ENCODE data around the gene GANC. TPM values are rescaled to one million over a fixed set of nuclear protein-coding genes. Genes with fewer than 3 reads are reported as not detected.

Gene GANC
- polyA plus RNA-seq, 3 donors, result 14.5 to 24.4 (median 21.1) TPM

- TF ChIP-seq CTCF (IDR thresholded peaks at IDR 0.05), result no peak
- H3K27me3 Mint-ChIP-seq (ENCODE audit: low read depth in 3 of 3), result peaks cover 0 to 2% (median 0%) of the 10 kb centered on the region in 3 donors
- H3K4me3 ChIP-seq (replicated peaks in 1 of 3; ENCODE audit: low read depth in 2 of 3, low read length in 3 of 3), result no peak overlapping the region
- no peaks in the 10 kb centered on the region for H3K27me3 ChIP-seq (ENCODE audit: control insufficient read depth in 2 of 2, insufficient read depth in 2 of 2, low read length in 2 of 2)
- no peak overlapping the region for H3K4me3 Mint-ChIP-seq
- H3K4me2 ChIP-seq (replicated peaks; ENCODE audit: extremely low read depth, low read length, poor library complexity, severe bottlenecking), result no peak overlapping the region
- DNase-seq, result no peak
- no peaks in the 10 kb centered on the region for H3K79me2 ChIP-seq (ENCODE audit: insufficient read depth, low read length)
- no peak overlapping the region for H3K9ac ChIP-seq (ENCODE audit: insufficient read depth, low read length, poor library complexity, severe bottlenecking)
- peaks cover 15% of the 10 kb centered on the region for H3K4me1 Mint-ChIP-seq
- WGBS (ENCODE audit: insufficient coverage), result no CpG with 5 or more reads among the region's 1 CpG
- H3K9me3 ChIP-seq (replicated peaks in 1 of 2; ENCODE audit: control insufficient read depth in 1 of 2, insufficient read depth in 1 of 2, low read length in 2 of 2), result peaks cover 0 to 5% of the 10 kb centered on the region in 2 donors
- H2AFZ ChIP-seq (ENCODE audit: insufficient read depth, low read depth, low read length, poor library complexity, severe bottlenecking), result no peak overlapping the region
- H3K27ac ChIP-seq (ENCODE audit: low read depth in 1 of 2, low read length in 2 of 2), result no peak overlapping the region
- H3K4me1 ChIP-seq (ENCODE audit: control insufficient read depth in 1 of 2, insufficient read depth in 2 of 2, low read length in 2 of 2), result peaks cover 12 to 15% of the 10 kb centered on the region in 2 donors
- H4K20me1 ChIP-seq (ENCODE audit: insufficient read depth, low read length), result no peaks in the 10 kb centered on the region
- H3K36me3 ChIP-seq (replicated peaks in 1 of 2; ENCODE audit: control insufficient read depth in 1 of 2, insufficient read depth in 2 of 2, low read length in 2 of 2), result peaks cover 0 to 7% of the 10 kb centered on the region in 2 donors
- peak overlapping the region in 1 of 7 donors; percentile 70 for H3K27ac Mint-ChIP-seq
- peaks cover 5 to 13% of the 10 kb centered on the region in 2 donors for H3K36me3 Mint-ChIP-seq
- intact Hi-C loops (cut with micrococcal nuclease), result no loop called here
- peaks cover 3 to 8% (median 7%) of the 10 kb centered on the region in 7 donors for H3K9me3 Mint-ChIP-seq
These were observed 101.8 kb downstream of the GANC start for GRCh38 chr15:42374810-42375209.

GRCh38 chr15:42375252-42375651 lies 102.3 kb downstream of the GANC start:
- H3K36me3 ChIP-seq (replicated peaks in 1 of 2; ENCODE audit: control insufficient read depth in 1 of 2, insufficient read depth in 2 of 2, low read length in 2 of 2), result peaks cover 0 to 7% of the 10 kb centered on the region in 2 donors
- H3K4me1 Mint-ChIP-seq, result peaks cover 11% of the 10 kb centered on the region
- intact Hi-C loops (cut with micrococcal nuclease), result no loop called here
- peaks cover 5 to 13% of the 10 kb centered on the region in 2 donors for H3K36me3 Mint-ChIP-seq
- peak overlapping the region in 1 of 7 donors; percentile 70 for H3K27ac Mint-ChIP-seq
- no peak overlapping the region for H3K27ac ChIP-seq (ENCODE audit: low read depth in 1 of 2, low read length in 2 of 2)
- no peak for TF ChIP-seq CTCF (IDR thresholded peaks at IDR 0.05)
- peaks cover 3 to 8% (median 7%) of the 10 kb centered on the region in 7 donors for H3K9me3 Mint-ChIP-seq
- H2AFZ ChIP-seq (ENCODE audit: insufficient read depth, low read depth, low read length, poor library complexity, severe bottlenecking), result no peak overlapping the region
- peaks cover 0 to 2% (median 0%) of the 10 kb centered on the region in 3 donors for H3K27me3 Mint-ChIP-seq (ENCODE audit: low read depth in 3 of 3)
- H3K4me1 ChIP-seq (ENCODE audit: control insufficient read depth in 1 of 2, insufficient read depth in 2 of 2, low read length in 2 of 2), result peaks cover 7 to 10% of the 10 kb centered on the region in 2 donors
- H3K4me2 ChIP-seq (replicated peaks; ENCODE audit: extremely low read depth, low read length, poor library complexity, severe bottlenecking), result no peak overlapping the region
- H3K27me3 ChIP-seq (ENCODE audit: control insufficient read depth in 2 of 2, insufficient read depth in 2 of 2, low read length in 2 of 2), result no peaks in the 10 kb centered on the region
- H3K79me2 ChIP-seq (ENCODE audit: insufficient read depth, low read length), result no peaks in the 10 kb centered on the region
- WGBS (ENCODE audit: insufficient coverage), result 92% methylated on average over 5 of the region's 5 CpGs
- H3K9me3 ChIP-seq (replicated peaks in 1 of 2; ENCODE audit: control insufficient read depth in 1 of 2, insufficient read depth in 1 of 2, low read length in 2 of 2), result peaks cover 0 to 5% of the 10 kb centered on the region in 2 donors
- DNase-seq, result no peak
- no peak overlapping the region for H3K4me3 ChIP-seq (replicated peaks in 1 of 3; ENCODE audit: low read depth in 2 of 3, low read length in 3 of 3)
- H3K4me3 Mint-ChIP-seq, result no peak overlapping the region
- no peaks in the 10 kb centered on the region for H4K20me1 ChIP-seq (ENCODE audit: insufficient read depth, low read length)
- H3K9ac ChIP-seq (ENCODE audit: insufficient read depth, low read length, poor library complexity, severe bottlenecking), result no peak overlapping the region

Measured in CD14-positive monocyte (primary cell).